GM10266 (cell line): ENCODE measurements around the gene FOXN3.

ENCODE experiments used
- DNase-seq: peaks from one replicate; pipeline ENCODE4 v3.0.0; 2012; ENCODE audit errors: extremely low spot score
- CTCF ChIP-seq: IDR thresholded peaks from 2 replicates; pipeline ENCODE4 v1.5.1; 2012; ENCODE audit warnings: mild to moderate bottlenecking, low read depth; ENCODE audit not compliant: control insufficient read depth, insufficient read depth; ENCODE audit errors: missing control alignments

Gene FOXN3

GRCh38 chr14:89400529-89400928 lies 16.5 kb downstream of the FOXN3 start:
- no peak for DNase-seq
- no peak for TF ChIP-seq CTCF

- TF ChIP-seq CTCF: no peak
- DNase-seq: no peak
Observed at GRCh38 chr14:89399594-89400068, 17.4 kb downstream of the FOXN3 start.

GRCh38 chr14:89399157-89399556 lies 17.9 kb downstream of the FOXN3 start:
- TF ChIP-seq CTCF: no peak
- DNase-seq: no peak

- no peak for DNase-seq
- no peak for TF ChIP-seq CTCF
Observed at GRCh38 chr14:89397569-89398230, 19.3 kb downstream of the FOXN3 start.

GRCh38 chr14:89394972-89395371 lies 22.1 kb downstream of the FOXN3 start:
- TF ChIP-seq CTCF: no peak
- DNase-seq: no peak

- TF ChIP-seq CTCF: no peak
- DNase-seq: no peak
Observed at GRCh38 chr14:89393222-89393745, 23.7 kb downstream of the FOXN3 start.

GRCh38 chr14:89392181-89392580 lies 24.9 kb downstream of the FOXN3 start:
- no peak for DNase-seq
- no peak for TF ChIP-seq CTCF
